ENCODE results near the gene DENND11.

Gene DENND11

DNA sequence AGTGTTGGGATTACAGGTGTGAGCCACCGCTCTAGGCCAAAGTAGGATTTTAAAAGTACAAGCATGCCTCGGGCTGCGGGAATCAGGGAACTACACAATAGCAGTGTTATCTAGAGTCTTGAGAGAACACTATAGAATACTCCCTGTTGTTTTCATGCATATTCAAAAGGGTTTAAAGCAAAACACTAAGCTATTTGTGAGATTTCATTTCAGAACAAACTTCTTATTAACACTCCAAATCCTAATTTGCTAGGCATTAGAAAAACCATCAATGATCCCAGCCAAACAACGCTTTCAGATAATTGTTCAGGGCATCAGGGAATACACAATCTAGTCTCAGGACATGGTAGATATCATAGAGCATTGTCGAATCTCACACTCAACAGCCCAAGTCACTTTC, 13.9 kb downstream of the DENND11 start:
- H3K4me3 Mint-ChIP-seq: no peak overlapping the region
- ATAC-seq (replicated peaks) (no peak), DNase-seq (no peak)
- no peak overlapping the region for H3K27ac Mint-ChIP-seq
- no peaks in the 10 kb centered on the region for H3K9me3 Mint-ChIP-seq
- peaks cover 14 to 27% of the 10 kb centered on the region in 2 donors for H3K4me1 Mint-ChIP-seq (ENCODE audit: low read depth in 2 of 2)
- H3K36me3 Mint-ChIP-seq (ENCODE audit: insufficient read depth): peaks cover 27% of the 10 kb centered on the region
- no peaks in the 10 kb centered on the region for H3K27me3 Mint-ChIP-seq

DNA sequence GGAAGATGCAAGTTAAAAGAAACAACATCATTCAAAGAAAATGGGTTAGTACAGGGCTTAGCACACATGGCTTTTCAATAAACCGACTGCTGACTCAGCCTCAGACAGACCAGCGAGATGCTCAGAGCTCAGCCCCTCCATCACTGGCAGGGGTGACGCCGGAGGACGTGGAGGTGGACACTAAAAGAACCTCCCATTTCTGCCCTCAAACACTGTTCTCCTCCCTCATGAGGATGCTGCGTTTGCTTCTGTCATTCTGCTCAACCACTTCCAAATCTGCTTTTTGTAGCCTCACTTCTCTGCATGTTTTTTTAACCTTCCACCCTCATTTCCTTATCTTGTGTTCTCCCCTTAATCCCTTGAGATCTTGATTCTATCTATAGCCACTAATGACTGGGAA, 15.3 kb downstream of the DENND11 start:
- H3K36me3 Mint-ChIP-seq (ENCODE audit: insufficient read depth): peaks cover 30% of the 10 kb centered on the region
- H3K9me3 Mint-ChIP-seq: no peaks in the 10 kb centered on the region
- peaks cover 9 to 18% of the 10 kb centered on the region in 2 donors for H3K4me1 Mint-ChIP-seq (ENCODE audit: low read depth in 2 of 2)
- ATAC-seq (replicated peaks) (no peak), DNase-seq (no peak)
- H3K27ac Mint-ChIP-seq: no peak overlapping the region
- H3K4me3 Mint-ChIP-seq: no peak overlapping the region
- H3K27me3 Mint-ChIP-seq: no peaks in the 10 kb centered on the region

DNA sequence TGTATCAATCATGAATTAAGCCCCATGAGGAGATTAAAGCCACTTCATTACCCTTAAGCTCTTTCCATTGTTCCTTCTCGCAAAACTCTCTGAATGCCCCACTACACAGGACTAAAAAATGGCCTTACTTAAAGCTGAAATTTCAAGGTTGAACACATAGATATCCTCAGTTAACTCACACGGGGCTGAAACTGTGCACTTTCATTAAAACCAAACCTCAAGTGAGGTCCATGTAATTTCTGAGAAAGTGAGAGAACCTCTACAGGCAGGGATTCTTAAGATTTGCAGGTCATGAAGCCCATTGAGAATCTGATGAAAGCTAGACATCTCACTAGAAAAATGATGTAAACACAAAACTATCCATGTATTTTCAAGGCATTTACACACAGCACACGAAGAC, 15.9 kb downstream of the DENND11 start:
- DNase-seq (no peak), ATAC-seq (replicated peaks) (no peak)
- H3K36me3 Mint-ChIP-seq (ENCODE audit: insufficient read depth): peaks cover 30% of the 10 kb centered on the region
- H3K27ac Mint-ChIP-seq: no peak overlapping the region
- H3K27me3 Mint-ChIP-seq: no peaks in the 10 kb centered on the region
- no peaks in the 10 kb centered on the region for H3K9me3 Mint-ChIP-seq
- H3K4me3 Mint-ChIP-seq: no peak overlapping the region
- H3K4me1 Mint-ChIP-seq (ENCODE audit: low read depth in 2 of 2): peaks cover 9 to 18% of the 10 kb centered on the region in 2 donors

DNA sequence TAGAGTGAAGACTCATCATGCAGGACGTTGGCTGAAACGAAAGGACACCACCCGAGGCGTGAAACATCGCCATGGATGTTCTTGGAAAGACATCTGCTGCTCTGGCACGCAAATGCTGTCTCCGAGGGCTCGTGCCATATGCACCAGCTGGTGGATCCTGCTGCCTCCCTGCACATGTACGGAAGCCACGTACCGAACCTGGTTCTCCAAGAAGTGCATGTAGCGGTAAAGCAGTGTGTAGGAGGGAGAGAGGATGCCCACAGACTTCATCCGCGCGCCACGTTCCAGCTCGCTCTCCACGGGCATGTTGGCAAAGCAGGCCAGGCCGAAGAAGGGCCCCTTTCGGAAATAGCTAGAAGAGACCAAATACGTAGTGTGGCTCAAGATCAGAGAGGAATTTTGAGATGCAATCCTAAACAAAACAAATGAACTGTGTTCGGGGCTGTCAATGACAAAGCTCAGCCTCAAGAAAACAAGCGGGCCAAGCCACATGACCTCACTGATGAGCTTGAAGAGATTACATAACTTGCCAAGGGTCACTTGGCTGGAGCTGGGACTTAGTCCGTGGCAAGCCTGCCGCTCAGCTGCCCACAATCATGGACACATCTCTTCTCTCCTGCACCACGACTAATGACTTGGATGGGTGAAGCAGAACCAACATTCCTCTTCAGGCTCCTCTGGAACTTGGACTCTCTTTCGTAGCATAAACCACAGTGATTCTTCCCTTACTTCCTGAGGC, 16.5 kb downstream of the DENND11 start:
- no peak overlapping the region for H3K27ac Mint-ChIP-seq
- peaks cover 8 to 18% of the 10 kb centered on the region in 2 donors for H3K4me1 Mint-ChIP-seq (ENCODE audit: low read depth in 2 of 2)
- H3K9me3 Mint-ChIP-seq: no peaks in the 10 kb centered on the region
- ATAC-seq (replicated peaks) (no peak), DNase-seq (no peak)
- no peak overlapping the region for H3K4me3 Mint-ChIP-seq
- H3K36me3 Mint-ChIP-seq (ENCODE audit: insufficient read depth): peaks cover 34% of the 10 kb centered on the region
- no peaks in the 10 kb centered on the region for H3K27me3 Mint-ChIP-seq

- no peaks in the 10 kb centered on the region for H3K9me3 Mint-ChIP-seq
- DNase-seq: no peak
- H3K27ac Mint-ChIP-seq: no peak overlapping the region
- H3K36me3 Mint-ChIP-seq (ENCODE audit: insufficient read depth): peaks cover 26% of the 10 kb centered on the region
- H3K27me3 Mint-ChIP-seq: no peaks in the 10 kb centered on the region
- ATAC-seq (replicated peaks): no peak
- no peak overlapping the region for H3K4me3 Mint-ChIP-seq
- peaks cover 3% of the 10 kb centered on the region in 2 donors for H3K4me1 Mint-ChIP-seq (ENCODE audit: low read depth in 2 of 2)
Observed at GRCh38 chr7:141679014-141679413, 23.0 kb downstream of the DENND11 start.

DNA sequence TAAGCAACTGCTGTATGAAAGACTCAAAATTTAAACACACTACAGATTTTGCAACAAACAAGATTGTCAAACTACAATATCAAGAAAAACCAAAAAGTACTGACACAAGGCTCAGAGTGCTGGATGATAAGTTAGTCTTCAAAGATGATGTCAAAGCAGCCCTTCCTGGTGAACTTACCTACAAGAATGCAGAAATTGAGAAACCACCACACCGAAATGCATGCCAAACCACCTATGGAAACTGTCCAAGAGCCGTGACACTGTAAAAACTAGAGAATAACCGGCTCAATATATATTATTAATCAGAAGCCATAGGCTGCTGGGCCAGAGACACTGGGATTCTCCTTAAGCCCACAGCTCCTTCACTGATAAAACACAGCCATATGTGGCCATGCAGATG, 25.3 kb downstream of the DENND11 start:
- Mint-ChIP-seq H3K4me3 (no peak overlapping the region), H3K27me3 (no peaks in the 10 kb centered on the region), H3K27ac (no peak overlapping the region), H3K9me3 (no peaks in the 10 kb centered on the region), H3K36me3 (ENCODE audit: insufficient read depth) (peaks cover 21% of the 10 kb centered on the region), H3K4me1 (ENCODE audit: low read depth in 2 of 2) (peaks cover 3% of the 10 kb centered on the region in 2 donors)
- no peak for ATAC-seq (replicated peaks)
- no peak for DNase-seq

DNA sequence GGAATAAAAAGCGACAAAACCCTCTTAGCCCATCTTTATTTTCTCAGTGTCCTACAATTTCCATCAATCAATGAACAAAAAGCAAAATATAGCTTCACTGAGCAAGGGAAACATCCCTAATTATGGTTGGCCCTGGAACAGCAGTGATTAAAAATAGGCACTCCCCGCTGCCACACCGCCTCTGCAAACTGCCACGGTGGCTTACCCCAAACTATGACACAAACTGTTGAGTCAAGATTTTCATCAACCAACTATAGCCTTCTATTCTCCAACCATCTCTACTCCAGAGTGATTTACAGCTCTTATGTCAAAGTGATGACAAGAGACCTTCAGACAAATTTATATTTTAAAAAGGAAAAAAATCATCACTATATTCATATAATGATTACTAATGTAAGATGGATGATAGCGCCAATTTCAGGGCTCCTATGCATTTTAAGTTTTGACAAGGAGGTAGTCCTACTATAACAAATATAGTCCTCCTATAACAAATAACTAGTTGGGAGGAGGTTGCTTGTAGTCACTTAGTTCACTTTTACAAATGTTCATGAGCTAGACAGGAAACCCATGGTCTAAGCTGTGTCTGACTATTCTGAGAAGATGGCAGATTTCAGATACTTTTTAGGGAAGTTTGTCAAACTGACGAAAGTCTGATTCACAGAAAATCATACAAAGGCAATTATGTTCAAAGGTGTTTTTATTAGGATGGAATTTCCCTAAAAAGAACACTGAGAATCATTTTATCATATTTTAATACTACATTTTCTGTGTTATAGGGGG, 26.3 kb downstream of the DENND11 start:
- Mint-ChIP-seq H3K27me3 (no peaks in the 10 kb centered on the region), H3K36me3 (ENCODE audit: insufficient read depth) (peaks cover 28% of the 10 kb centered on the region), H3K27ac (no peak overlapping the region), H3K4me1 (ENCODE audit: low read depth in 2 of 2) (peaks cover 3% of the 10 kb centered on the region in 2 donors), H3K9me3 (no peaks in the 10 kb centered on the region), H3K4me3 (no peak overlapping the region)
- DNase-seq: no peak
- no peak for ATAC-seq (replicated peaks)

- no peak for ATAC-seq (replicated peaks)
- H3K9me3 Mint-ChIP-seq: no peaks in the 10 kb centered on the region
Observed at GRCh38 chr7:141674702-141675101, 27.3 kb downstream of the DENND11 start.

DNA sequence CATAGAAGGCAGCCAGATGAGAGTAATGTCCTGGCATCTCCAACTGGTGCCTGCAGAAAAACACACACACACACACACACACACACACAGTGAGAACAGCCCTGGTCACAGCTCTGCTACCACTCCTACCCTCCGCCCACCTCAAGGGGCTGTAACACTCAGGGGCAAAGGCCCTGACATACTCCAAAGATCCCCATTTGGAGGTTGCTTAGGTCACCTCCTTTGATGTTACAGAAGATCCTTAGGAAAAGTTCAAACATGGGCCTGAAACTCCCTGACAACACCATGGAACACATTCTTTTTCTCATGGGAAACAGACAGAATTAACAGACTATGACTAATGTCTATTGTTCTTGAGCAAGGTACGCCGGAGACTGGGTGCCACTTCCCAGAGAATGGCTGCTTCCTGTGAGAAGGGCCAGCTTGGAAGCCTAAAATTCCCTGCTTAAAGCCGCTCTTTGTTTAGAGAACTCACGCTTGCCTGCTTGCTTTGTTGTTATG, 27.7 kb downstream of the DENND11 start:
- peak overlapping the region; percentile 3 to 19 for H3K27ac Mint-ChIP-seq
- H3K4me1 Mint-ChIP-seq (ENCODE audit: low read depth in 2 of 2): peaks cover 0 to 3% of the 10 kb centered on the region in 2 donors
- no peaks in the 10 kb centered on the region for H3K27me3 Mint-ChIP-seq
- DNase-seq (no peak), ATAC-seq (replicated peaks) (no peak)
- H3K36me3 Mint-ChIP-seq (ENCODE audit: insufficient read depth): peaks cover 23% of the 10 kb centered on the region
- H3K4me3 Mint-ChIP-seq: no peak overlapping the region
- no peaks in the 10 kb centered on the region for H3K9me3 Mint-ChIP-seq

More at GRCh38 chr7:141674702-141675101, 27.3 kb downstream of the DENND11 start:
- peaks cover 0 to 3% of the 10 kb centered on the region in 2 donors for H3K4me1 Mint-ChIP-seq (ENCODE audit: low read depth in 2 of 2)
- H3K27ac Mint-ChIP-seq: peak overlapping the region; percentile 3 to 19
- DNase-seq: no peak
- peaks cover 23% of the 10 kb centered on the region for H3K36me3 Mint-ChIP-seq (ENCODE audit: insufficient read depth)
- H3K27me3 Mint-ChIP-seq: no peaks in the 10 kb centered on the region
- no peak overlapping the region for H3K4me3 Mint-ChIP-seq

DNA sequence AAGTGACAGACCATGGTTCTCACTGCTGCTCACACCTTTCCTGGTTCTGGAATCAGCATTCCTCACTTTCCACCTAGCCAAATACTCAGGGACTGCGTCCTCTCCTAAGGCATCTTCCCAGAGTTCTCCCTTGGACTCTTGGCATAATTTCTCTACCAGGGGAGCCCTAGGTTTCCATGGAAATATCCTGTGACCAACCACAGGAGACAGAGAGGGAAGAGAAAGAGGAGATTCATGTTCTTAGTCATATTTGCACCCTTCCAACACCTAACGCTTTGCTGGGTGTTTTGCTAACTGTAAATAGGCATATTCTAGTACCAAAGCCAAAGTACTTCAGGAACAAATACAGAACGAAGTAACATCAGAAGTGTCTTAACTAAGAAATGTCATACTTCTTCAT, 28.6 kb downstream of the DENND11 start:
- no peak overlapping the region for H3K27ac Mint-ChIP-seq
- H3K4me1 Mint-ChIP-seq (ENCODE audit: low read depth in 2 of 2): peaks cover 0 to 7% of the 10 kb centered on the region in 2 donors
- H3K4me3 Mint-ChIP-seq: no peak overlapping the region
- no peaks in the 10 kb centered on the region for H3K9me3 Mint-ChIP-seq
- ATAC-seq (replicated peaks): no peak
- no peak for DNase-seq
- H3K36me3 Mint-ChIP-seq (ENCODE audit: insufficient read depth): peaks cover 21% of the 10 kb centered on the region
- H3K27me3 Mint-ChIP-seq: no peaks in the 10 kb centered on the region

- ATAC-seq (replicated peaks) (no peak), DNase-seq (no peak)
- Mint-ChIP-seq H3K27ac (no peak overlapping the region), H3K4me1 (ENCODE audit: low read depth in 2 of 2) (peaks cover 0 to 7% of the 10 kb centered on the region in 2 donors), H3K27me3 (no peaks in the 10 kb centered on the region), H3K9me3 (no peaks in the 10 kb centered on the region), H3K4me3 (no peak overlapping the region), H3K36me3 (ENCODE audit: insufficient read depth) (peaks cover 24% of the 10 kb centered on the region)
Observed at GRCh38 chr7:141671705-141672496, 30.1 kb downstream of the DENND11 start.

GRCh38 chr7:141668853-141669252, 33.1 kb downstream of the DENND11 start:
- Mint-ChIP-seq H3K27ac (peak overlapping the region; percentile 72 to 85), H3K9me3 (no peaks in the 10 kb centered on the region), H3K27me3 (no peaks in the 10 kb centered on the region), H3K4me1 (ENCODE audit: low read depth in 2 of 2) (peaks cover 0 to 7% of the 10 kb centered on the region in 2 donors), H3K36me3 (ENCODE audit: insufficient read depth) (peaks cover 32% of the 10 kb centered on the region), H3K4me3 (no peak overlapping the region)
- DNase-seq (no peak), ATAC-seq (replicated peaks) (no peak)

DNA sequence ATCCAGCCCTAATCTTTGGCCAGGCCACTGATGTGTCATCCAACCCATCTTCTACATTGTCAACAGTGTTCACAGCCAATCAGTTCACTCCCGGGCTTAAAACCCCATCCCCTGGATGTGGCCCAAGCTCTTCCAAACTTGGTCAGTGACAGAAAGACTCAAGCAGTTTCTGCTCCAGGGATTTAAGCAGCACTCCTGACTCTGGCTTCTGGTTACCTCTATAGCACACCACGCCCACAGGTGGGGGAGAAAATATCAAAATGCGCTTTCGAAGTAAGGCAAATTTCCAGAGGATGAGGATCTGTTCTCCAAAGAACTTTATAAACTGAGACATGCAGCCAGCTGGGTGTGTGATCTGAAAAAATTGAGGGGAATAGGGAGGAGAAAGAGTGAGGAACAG, 35.9 kb downstream of the DENND11 start:
- peaks cover 32% of the 10 kb centered on the region for H3K36me3 Mint-ChIP-seq (ENCODE audit: insufficient read depth)
- H3K27me3 Mint-ChIP-seq: no peaks in the 10 kb centered on the region
- H3K9me3 Mint-ChIP-seq: no peaks in the 10 kb centered on the region
- no peak for DNase-seq
- peak overlapping the region; percentile 46 to 53 for H3K27ac Mint-ChIP-seq
- H3K4me1 Mint-ChIP-seq (ENCODE audit: low read depth in 2 of 2): peaks cover 5 to 7% of the 10 kb centered on the region in 2 donors
- ATAC-seq (replicated peaks): no peak
- H3K4me3 Mint-ChIP-seq: no peak overlapping the region

Data from effector memory CD8-positive, alpha-beta T cell (primary cell).